Superior temporal gyrus (tissue), 1 donor: ENCODE results near the gene WNK1.
"Not testable (repeated sequence)": the region's sequence is repeated elsewhere in the genome, so short reads cannot be mapped to it uniquely, and the experiment has no call there.

Experiments
- DNase-seq: peaks from one replicate; pipeline ENCODE4 v3.0.0-alpha.2; 2016; ENCODE audit errors: extremely low spot score

WNK1 gene

GRCh38 chr12:779745-780734 lies 27.7 kb downstream of the WNK1 start:
- no peak for DNase-seq

GRCh38 chr12:780750-781379 lies 28.5 kb downstream of the WNK1 start:
- DNase-seq = no peak

- DNase-seq = no peak
Observed at GRCh38 chr12:785706-786105, 33.3 kb downstream of the WNK1 start.

GRCh38 chr12:788288-788687 lies 35.9 kb downstream of the WNK1 start:
- no peak for DNase-seq

- not testable (repeated sequence) for DNase-seq
Observed at GRCh38 chr12:788762-789161, 36.4 kb downstream of the WNK1 start.

- no peak for DNase-seq
Observed at GRCh38 chr12:789852-790563, 37.6 kb downstream of the WNK1 start.

GRCh38 chr12:790608-791007 lies 38.2 kb downstream of the WNK1 start:
- no peak for DNase-seq

GRCh38 chr12:793037-793436 lies 40.7 kb downstream of the WNK1 start:
- no peak for DNase-seq

GRCh38 chr12:793711-794110 lies 41.3 kb downstream of the WNK1 start:
- no peak for DNase-seq

GRCh38 chr12:795305-795704 lies 42.9 kb downstream of the WNK1 start:
- no peak for DNase-seq

GRCh38 chr12:800401-800800 lies 48.0 kb downstream of the WNK1 start:
- DNase-seq = no peak

- DNase-seq = no peak
Observed at GRCh38 chr12:802242-803120, 50.1 kb downstream of the WNK1 start.

GRCh38 chr12:805022-805632 lies 52.7 kb downstream of the WNK1 start:
- DNase-seq = no peak

- no peak for DNase-seq
Observed at GRCh38 chr12:806200-806791, 53.9 kb downstream of the WNK1 start.

GRCh38 chr12:807041-807735 lies 54.8 kb downstream of the WNK1 start:
- DNase-seq = no peak

- DNase-seq = no peak
Observed at GRCh38 chr12:810116-810515, 57.7 kb downstream of the WNK1 start.

- DNase-seq = no peak
Observed at GRCh38 chr12:810671-811415, 58.5 kb downstream of the WNK1 start.

GRCh38 chr12:812950-813349 lies 60.6 kb downstream of the WNK1 start:
- no peak for DNase-seq

- not testable (repeated sequence) for DNase-seq
Observed at GRCh38 chr12:817456-817855, 65.1 kb downstream of the WNK1 start.
